Stimulated activated CD8-positive, alpha-beta memory T cell treated with anti-CD3 and anti-CD28 coated beads, Interleukin-2, amount 100 ng/mL, for 48 hours (primary cell): ENCODE measurements around the gene GLYATL1B.
A peak's percentile ranks its signal among the peaks of the same experiment; 100 is the strongest.
"Not testable (repeated sequence)": the region's sequence is repeated elsewhere in the genome, so short reads cannot be mapped to it uniquely, and the experiment has no call there.

Source experiments
- DNase-seq, 2 donors: peaks; one replicate each; pipeline ENCODE4 v3.0.0-alpha.2; 2020; ENCODE audit warnings: low read depth in 2 of 2

GLYATL1B gene

GRCh38 chr11:59095972-59096575, 10.0 kb downstream of the GLYATL1B start:
- not testable (repeated sequence) for DNase-seq

- DNase-seq, result peak; percentile 31 to 44
These were observed 11.1 kb downstream of the GLYATL1B start for GRCh38 chr11:59097113-59097708.

- DNase-seq, result not testable (repeated sequence)
These were observed 11.8 kb downstream of the GLYATL1B start for GRCh38 chr11:59097938-59098337.

- peak; percentile 42 to 52 for DNase-seq
These were observed 16.2 kb downstream of the GLYATL1B start for GRCh38 chr11:59102259-59102765.

- peak; percentile 48 to 59 for DNase-seq
These were observed 20.5 kb downstream of the GLYATL1B start, which contains the start of gene FAM111B for GRCh38 chr11:59106363-59107336. TSS of gene FAM111B (plus strand) at chr11:59107237. CDS start at chr11:59109626, 2,389 bp downstream.

- not testable (repeated sequence) for DNase-seq
These were observed 21.6 kb downstream of the GLYATL1B start for GRCh38 chr11:59107721-59108120.

GRCh38 chr11:59112494-59112893, 26.4 kb downstream of the GLYATL1B start:
- DNase-seq, result no peak

- no peak for DNase-seq
These were observed 28.2 kb downstream of the GLYATL1B start for GRCh38 chr11:59114344-59114743.

GRCh38 chr11:59115553-59115952, 29.4 kb downstream of the GLYATL1B start:
- DNase-seq, result no peak

- no peak for DNase-seq
These were observed 31.7 kb downstream of the GLYATL1B start for GRCh38 chr11:59117774-59118173.

GRCh38 chr11:59119826-59120225, 33.7 kb downstream of the GLYATL1B start:
- DNase-seq, result no peak

- DNase-seq, result peak; percentile 80 to 85
These were observed 49.7 kb downstream of the GLYATL1B start for GRCh38 chr11:59135648-59136461.

GRCh38 chr11:59136551-59136950, 50.4 kb downstream of the GLYATL1B start:
- DNase-seq, result not testable (repeated sequence)

- no peak for DNase-seq
These were observed 51.1 kb downstream of the GLYATL1B start for GRCh38 chr11:59137190-59137589.

GRCh38 chr11:59138643-59139042, 52.5 kb downstream of the GLYATL1B start:
- no peak for DNase-seq

GRCh38 chr11:59141191-59141590, 55.1 kb downstream of the GLYATL1B start:
- no peak for DNase-seq

- no peak for DNase-seq
These were observed 55.8 kb downstream of the GLYATL1B start for GRCh38 chr11:59141673-59142460.

- DNase-seq, result peak; percentile 64 to 76
These were observed 56.7 kb downstream of the GLYATL1B start, which contains the start of gene FAM111A for GRCh38 chr11:59142530-59143507. TSS of gene FAM111A (plus strand) at chr11:59142856. CDS start at chr11:59148873, 6,017 bp downstream.

- DNase-seq, result no peak
These were observed 58.0 kb downstream of the GLYATL1B start for GRCh38 chr11:59144096-59144495.
